Cardiac muscle cell (in vitro differentiated cells and primary cell): ENCODE results near the gene FBXO27. TPM values are rescaled to one million over a fixed set of nuclear protein-coding genes. Genes with fewer than 3 reads are reported as not detected.

Source experiments
- DNase-seq, 2 donors: peaks; one replicate each; pipeline versions ENCODE4 v3.0.0 to v3.0.0-alpha.2; 2010 to 2017; ENCODE audit warnings: low read depth in 1 of 2, low spot score in 1 of 2
- H3K27ac ChIP-seq: fragments of 200-600 bp; sonication (generic); 2 replicates; pipeline ENCODE4 v1.5.1; 2016
- H3K27me3 ChIP-seq: fragments of 200-600 bp; sonication (generic); 2 replicates; pipeline ENCODE4 v1.6.0; 2016; ENCODE audit warnings: control low read depth
- H3K36me3 ChIP-seq: fragments of 200-600 bp; sonication (generic); 2 replicates; pipeline ENCODE4 v1.5.1; 2016; ENCODE audit warnings: control low read depth
- H3K4me1 ChIP-seq: fragments of 200-600 bp; sonication (generic); 2 replicates; pipeline ENCODE4 v1.8.1; 2017; ENCODE audit warnings: low read depth, mild to moderate bottlenecking, mixed run types
- H3K4me3 ChIP-seq: fragments of 200-600 bp; sonication (generic); 2 replicates; pipeline ENCODE4 v1.5.1; 2016; ENCODE audit warnings: mild to moderate bottlenecking
- H3K9me3 ChIP-seq: fragments of 200-600 bp; sonication (generic); 2 replicates; pipeline ENCODE4 v1.5.1; 2017; ENCODE audit warnings: low read depth, mild to moderate bottlenecking, control low read depth
- CTCF ChIP-seq: IDR thresholded peaks from 2 replicates; pipeline ENCODE4 v1.5.1; 2012; ENCODE audit warnings: low read depth, mild to moderate bottlenecking, low read length
- polyA plus RNA-seq: library from polyadenylated mRNA; unstranded; fragments of >200 nt; fragmentation: Nextera tagmentation; extraction: Ambion mirVana; gene quantifications from 2 replicates; pipeline ENCODE4 v1.2.1, GENCODE V29; 2016
- total RNA-seq: library from RNA; depleted of rRNA; stranded (reverse); fragments of >200 nt; gene quantifications from 2 replicates; pipeline ENCODE4 v1.2.3, GENCODE V29; 2016

Gene FBXO27
- total and polyA plus RNA-seq, 2 experiments from 2014 or later = 13.4 to 17.8 TPM

- TF ChIP-seq CTCF = no peak
- Histone ChIP-seq H3K27me3 (no peaks in the 10 kb centered on the region), H3K9me3 (no peaks in the 10 kb centered on the region), H3K27ac (no peak overlapping the region), H3K36me3 (no peaks in the 10 kb centered on the region), H3K4me3 (no peak overlapping the region), H3K4me1 (no peaks in the 10 kb centered on the region)
- no peak for DNase-seq
These were observed 27.8 kb upstream of the FBXO27 start for GRCh38 chr19:39060171-39060570.

GRCh38 chr19:39059302-39059701 is 27.0 kb upstream of the FBXO27 start:
- Histone ChIP-seq H3K36me3 (no peaks in the 10 kb centered on the region), H3K27me3 (no peaks in the 10 kb centered on the region), H3K27ac (no peak overlapping the region), H3K4me3 (no peak overlapping the region), H3K9me3 (no peaks in the 10 kb centered on the region), H3K4me1 (no peaks in the 10 kb centered on the region)
- no peak for TF ChIP-seq CTCF
- no peak for DNase-seq

- H3K27me3 ChIP-seq = no peaks in the 10 kb centered on the region
- no peaks in the 10 kb centered on the region for H3K9me3 ChIP-seq
- no peak overlapping the region for H3K27ac ChIP-seq
- no peak overlapping the region for H3K4me3 ChIP-seq
- DNase-seq = no peak
- H3K4me1 ChIP-seq = no peaks in the 10 kb centered on the region
- TF ChIP-seq CTCF = no peak
- no peaks in the 10 kb centered on the region for H3K36me3 ChIP-seq
These were observed 25.3 kb upstream of the FBXO27 start for GRCh38 chr19:39057615-39058014.

- no peaks in the 10 kb centered on the region for H3K36me3 ChIP-seq
These were observed 21.7 kb upstream of the FBXO27 start for GRCh38 chr19:39054091-39054470.

GRCh38 chr19:39053276-39054090 is 21.1 kb upstream of the FBXO27 start:
- Histone ChIP-seq H3K4me1 (no peaks in the 10 kb centered on the region), H3K27me3 (no peaks in the 10 kb centered on the region), H3K36me3 (no peaks in the 10 kb centered on the region), H3K27ac (no peak overlapping the region), H3K9me3 (no peaks in the 10 kb centered on the region), H3K4me3 (no peak overlapping the region)
- no peak for TF ChIP-seq CTCF
- no peak for DNase-seq

More at GRCh38 chr19:39054091-39054470, 21.7 kb upstream of the FBXO27 start:
- DNase-seq = no peak
- H3K9me3 ChIP-seq = no peaks in the 10 kb centered on the region
- H3K27me3 ChIP-seq = no peaks in the 10 kb centered on the region
- no peaks in the 10 kb centered on the region for H3K4me1 ChIP-seq
- TF ChIP-seq CTCF = no peak
- H3K27ac ChIP-seq = no peak overlapping the region
- no peak overlapping the region for H3K4me3 ChIP-seq
